Renal pelvis (tissue), 4 donors: Measurements from ENCODE around the gene PLAC1. TPM values are rescaled to one million over a fixed set of nuclear protein-coding genes. Genes with fewer than 3 reads are reported as not detected.

Experiments
- DNase-seq: peaks from one replicate; pipeline ENCODE4 v3.0.0-alpha.2; 2013
- polyA plus RNA-seq, 3 donors: library from polyadenylated mRNA; unstranded; fragments of 120-200 nt; gene quantifications; one replicate each; pipeline ENCODE4 v1.2.1, GENCODE V29; 2013; ENCODE audit not compliant: insufficient read length in 3 of 3

Gene PLAC1
- polyA plus RNA-seq, 3 donors = 4.6 to 7.0 (median 6.6) TPM

- no peak for DNase-seq
These were observed 13.0 kb upstream of the PLAC1 start for GRCh38 chrX:134671294-134671693.

GRCh38 chrX:134670134-134670924 is 12.1 kb upstream of the PLAC1 start:
- DNase-seq = no peak

DNA sequence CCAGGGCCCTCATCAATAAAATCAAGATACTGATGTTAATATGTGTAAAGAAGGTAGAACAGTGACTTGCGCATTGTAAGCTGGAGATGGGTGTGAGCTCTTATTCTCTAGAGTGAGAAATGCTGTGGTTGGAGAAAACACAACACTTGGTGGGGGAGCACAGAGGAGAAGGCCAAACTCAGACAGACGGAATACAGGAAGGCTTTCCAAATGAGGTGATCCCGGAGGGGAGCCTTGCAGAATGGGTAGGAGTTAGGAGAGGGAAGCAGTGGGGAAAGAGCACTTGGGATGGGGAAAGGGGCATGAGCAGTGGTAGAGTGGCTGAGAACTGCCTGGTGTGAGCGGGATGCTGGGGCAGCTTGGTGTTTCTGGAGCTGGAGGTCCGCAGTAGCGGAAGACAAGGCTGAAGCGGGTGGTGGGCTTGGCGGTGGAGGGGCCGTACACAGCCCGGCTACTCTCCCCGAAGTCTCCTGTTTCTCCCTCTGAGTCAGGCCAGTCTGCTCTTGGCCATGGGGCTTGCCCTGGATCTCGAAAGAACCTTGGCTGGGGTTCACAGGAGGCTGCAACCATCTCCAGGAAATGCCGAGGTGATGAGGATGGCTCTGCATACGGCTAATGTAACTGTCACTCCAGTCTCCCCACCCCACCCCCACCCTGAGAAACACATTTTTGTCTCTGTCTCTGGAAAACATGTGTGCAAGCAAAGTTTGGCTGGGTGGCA is 11.3 kb upstream of the PLAC1 start:
- DNase-seq = no peak

GRCh38 chrX:134664202-134664601 is 5.9 kb upstream of the PLAC1 start:
- DNase-seq = no peak

GRCh38 chrX:134661295-134661694 is 3.0 kb upstream of the PLAC1 start:
- DNase-seq = no peak

GRCh38 chrX:134660627-134661026 is 2.4 kb upstream of the PLAC1 start:
- DNase-seq = no peak

DNA sequence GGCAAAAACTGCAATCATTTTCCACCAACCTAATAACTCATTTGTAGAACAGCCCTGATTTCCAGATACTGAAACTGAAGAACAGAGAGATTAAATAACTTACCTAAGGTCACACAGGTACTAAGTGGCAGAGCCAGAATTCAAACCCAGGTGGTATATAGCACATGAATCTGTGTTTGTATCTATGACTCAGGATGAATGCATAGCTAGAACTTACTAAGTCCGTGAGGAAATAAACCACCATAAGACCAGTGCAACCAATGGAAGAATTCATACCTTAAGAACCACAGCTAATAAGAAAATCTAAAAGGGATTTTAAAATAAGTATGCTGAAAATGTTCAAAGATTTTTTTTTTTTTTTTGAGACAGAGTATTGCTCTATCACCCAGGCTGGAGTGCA is 1.5 kb upstream of the PLAC1 start:
- DNase-seq = no peak

DNA sequence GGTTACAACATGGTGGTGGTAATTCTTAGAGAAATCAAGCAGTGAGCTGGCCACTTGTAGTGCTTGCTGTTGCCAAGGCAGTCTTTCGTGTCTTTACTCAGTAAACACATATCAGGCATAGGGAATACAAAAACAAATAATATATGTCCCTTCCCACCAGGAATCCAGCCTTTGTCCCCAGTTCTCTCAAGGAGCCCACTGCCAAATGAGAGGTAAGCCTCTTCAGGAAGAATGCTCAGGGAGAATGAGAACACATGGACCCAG is 421 bp upstream of the PLAC1 start:
- no peak for DNase-seq

DNA sequence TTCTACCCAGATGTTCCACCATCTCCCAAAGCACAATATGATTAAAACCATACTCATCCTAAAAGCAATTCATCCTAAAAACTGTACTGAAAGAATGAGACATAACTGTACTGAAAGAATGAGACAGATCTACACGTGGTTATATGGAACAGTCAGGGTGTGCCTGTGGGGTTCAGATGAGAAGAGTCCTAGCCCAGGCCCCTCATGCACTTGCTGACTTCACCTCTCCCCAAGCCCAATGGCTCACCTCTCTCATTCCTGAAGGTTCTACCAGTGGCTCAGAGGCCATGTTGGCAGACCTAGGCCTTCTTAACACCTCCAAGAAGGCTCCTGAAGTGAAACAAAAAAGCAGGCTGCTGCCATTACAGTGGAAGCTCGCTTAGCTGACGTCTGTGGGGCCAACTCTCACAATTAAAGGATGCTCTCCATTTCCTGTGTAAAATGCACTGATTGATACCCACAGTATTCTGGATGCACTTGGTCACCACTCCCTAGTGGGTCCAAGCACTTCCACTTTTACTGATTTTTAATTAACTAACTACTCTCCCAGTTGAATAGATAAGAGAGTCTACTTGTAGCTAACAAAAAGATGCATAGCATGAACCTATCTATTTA is 3.8 kb downstream of the PLAC1 start:
- no peak for DNase-seq

GRCh38 chrX:134653835-134654234 is 4.4 kb downstream of the PLAC1 start:
- no peak for DNase-seq

DNA sequence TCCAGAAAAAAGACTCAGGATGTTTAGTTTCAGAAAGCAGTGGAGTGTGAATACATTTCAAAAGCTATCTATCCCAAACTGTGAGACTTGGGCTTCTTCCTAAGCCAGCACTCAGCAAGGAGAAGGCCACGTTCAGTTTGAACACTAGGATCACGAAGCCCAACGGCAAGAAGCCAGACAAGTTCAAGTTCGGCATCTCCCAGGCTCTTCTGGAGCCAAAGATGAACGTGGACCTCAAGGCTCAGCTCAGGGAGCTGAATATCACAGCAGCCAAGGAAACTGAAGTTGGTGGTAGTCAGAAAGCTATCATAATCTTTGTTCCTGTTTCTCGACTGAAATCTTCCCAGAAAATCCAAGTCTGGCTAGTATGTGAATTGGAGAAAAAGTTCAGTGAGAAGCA is 7.6 kb downstream of the PLAC1 start:
- no peak for DNase-seq

GRCh38 chrX:134649770-134650169 is 8.5 kb downstream of the PLAC1 start:
- DNase-seq = no peak

DNA sequence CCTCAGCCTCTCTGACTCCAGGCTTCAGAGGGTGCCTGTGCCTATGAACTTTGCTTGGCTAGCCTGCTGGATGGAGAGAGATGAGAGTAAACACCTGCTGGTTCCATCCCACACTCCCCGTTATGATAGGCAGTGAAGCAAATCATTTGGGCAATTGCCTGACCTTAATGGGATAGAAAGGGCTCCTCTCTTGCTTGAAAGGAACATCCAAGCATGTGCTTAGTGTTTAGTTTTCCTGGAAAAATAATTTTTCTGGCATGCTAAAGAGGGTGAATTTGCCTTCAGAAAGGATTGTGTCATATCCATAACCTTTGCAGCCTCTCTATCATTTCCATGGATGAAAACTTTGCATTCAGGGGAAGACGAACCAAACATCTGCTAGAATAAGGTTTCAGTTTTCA is 10.8 kb downstream of the PLAC1 start:
- no peak for DNase-seq

GRCh38 chrX:134646691-134647090 is 11.6 kb downstream of the PLAC1 start:
- no peak for DNase-seq

DNA sequence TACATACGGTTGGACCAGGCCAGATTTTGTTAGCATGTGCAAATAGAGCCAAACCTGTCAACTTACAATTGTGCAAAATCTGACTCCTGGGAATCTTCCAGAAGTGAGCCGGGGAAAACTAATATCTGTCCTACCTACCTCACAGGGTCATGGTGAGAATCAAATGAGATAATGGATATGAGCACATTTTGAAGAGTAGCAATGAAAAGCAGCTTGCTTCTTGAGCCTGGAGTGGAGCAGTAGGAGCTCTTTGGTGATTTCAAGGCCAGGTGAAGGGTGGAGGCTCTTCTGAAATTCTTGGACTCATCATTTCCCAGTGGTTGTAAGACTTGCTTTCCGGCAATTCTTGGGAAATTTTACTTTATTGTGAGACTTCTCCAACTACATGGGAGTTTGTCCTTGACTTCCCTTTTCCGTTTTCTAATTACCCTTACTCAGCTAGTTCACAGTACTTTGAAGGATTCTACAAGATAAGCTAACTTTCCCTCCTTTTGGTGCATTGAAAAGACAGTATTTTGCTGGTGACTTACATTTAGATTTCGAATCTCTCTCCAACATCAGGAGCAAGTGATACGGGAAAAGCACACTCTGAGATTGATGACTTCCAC is 12.2 kb downstream of the PLAC1 start:
- no peak for DNase-seq

DNA sequence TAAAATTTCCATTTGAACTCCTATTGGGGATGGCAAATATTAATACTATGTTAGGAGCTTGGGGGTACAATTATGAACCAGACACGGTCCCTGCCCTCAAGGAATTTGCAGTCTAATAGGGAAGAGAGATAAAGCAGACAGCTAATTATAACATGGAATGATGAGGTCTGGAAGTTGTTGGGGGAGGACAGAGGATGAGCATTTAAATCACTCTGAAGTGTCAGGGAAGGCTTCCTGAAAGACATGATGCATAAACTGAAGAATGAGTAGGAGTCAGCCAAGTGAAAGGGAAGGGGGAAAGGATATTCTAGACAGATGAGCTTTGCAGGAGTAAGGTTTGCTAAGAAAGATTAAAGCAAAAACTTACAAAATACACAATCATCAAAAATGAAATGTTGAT is 15.9 kb downstream of the PLAC1 start:
- no peak for DNase-seq

GRCh38 chrX:134641346-134641745 is 16.9 kb downstream of the PLAC1 start:
- DNase-seq = no peak

GRCh38 chrX:134640914-134641313 is 17.4 kb downstream of the PLAC1 start:
- no peak for DNase-seq

GRCh38 chrX:134636851-134637250 is 21.4 kb downstream of the PLAC1 start:
- DNase-seq = no peak

DNA sequence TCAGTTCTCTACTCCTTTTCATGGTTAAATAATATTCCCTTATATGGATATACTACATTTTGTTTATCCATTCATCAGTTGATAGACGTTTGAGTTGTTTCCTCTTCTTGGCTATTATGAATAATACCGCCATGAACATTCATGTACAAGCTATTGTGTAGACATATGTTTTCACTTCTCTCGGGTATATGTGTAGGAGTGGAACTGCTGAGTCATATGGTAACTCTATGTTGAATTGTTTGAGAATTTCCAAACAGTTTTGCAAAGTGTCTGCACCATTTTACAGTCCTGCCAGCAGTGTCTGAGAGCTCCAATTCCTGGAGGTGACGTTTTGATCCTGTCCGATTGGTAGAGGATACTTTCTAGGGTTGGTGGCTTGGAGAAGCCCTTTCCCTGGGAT is 23.6 kb downstream of the PLAC1 start:
- no peak for DNase-seq

- DNase-seq = no peak
These were observed 24.4 kb downstream of the PLAC1 start for GRCh38 chrX:134633832-134634231.

- DNase-seq = no peak
These were observed 24.9 kb downstream of the PLAC1 start for GRCh38 chrX:134633394-134633793.

GRCh38 chrX:134632355-134632754 is 25.9 kb downstream of the PLAC1 start:
- DNase-seq = no peak
